H1 (cell line): ENCODE results near the gene APP. TPM values are rescaled to one million over a fixed set of nuclear protein-coding genes. Genes with fewer than 3 reads are reported as not detected.

Experiments used
- CTCF ChIA-PET: fragments of 300-600 bp; sonication (Branson Sonifier 250); formaldehyde crosslinking; loops from one replicate; lab custom pipeline; 2021; ENCODE audit not compliant: partially characterized antibody; lab: Charles Lee
- POLR2A ChIA-PET: fragments of 300-600 bp; sonication (Branson Sonifier 250); formaldehyde crosslinking; loops from one replicate; lab custom pipeline; 2021; ENCODE audit warnings: inconsistent platforms; ENCODE audit not compliant: partially characterized antibody; lab: Charles Lee
- DNase-seq, 2 experiments: peaks; one replicate each; pipeline versions ENCODE4 v3.0.0 to v3.0.0-alpha.2; 2010 to 2022; ENCODE audit warnings: low spot score in 2 of 2, low read depth in 1 of 2, mixed read lengths in 1 of 2
- FAIRE-seq: peaks from 2 replicates; lab custom pipeline; 2011; peaks lifted over from hg19 to GRCh38; lab: Jason Lieb, UNC
- H2AFZ ChIP-seq: 2 replicates; pipeline ENCODE4 v1.8.1; 2012; ENCODE audit warnings: low read length, inconsistent platforms
- H2AK5ac ChIP-seq: 2 replicates; pipeline ENCODE4 v1.6.1; 2013; ENCODE audit warnings: low read depth, low read length
- H2BK120ac ChIP-seq: replicated peaks from 2 replicates; pipeline ENCODE3; 2013; ENCODE audit warnings: low read depth, low read length, inconsistent platforms
- H2BK12ac ChIP-seq: 2 replicates; pipeline ENCODE4 v1.6.1; 2013; ENCODE audit warnings: low read depth, low read length
- H2BK15ac ChIP-seq: 2 replicates; pipeline ENCODE4 v1.6.1; 2013; ENCODE audit warnings: low read length
- H2BK20ac ChIP-seq: 2 replicates; pipeline ENCODE4 v1.6.1; 2013; ENCODE audit warnings: low read length
- H2BK5ac ChIP-seq: 2 replicates; pipeline ENCODE4 v1.6.1; 2013; ENCODE audit warnings: low read depth, low read length
- H3K14ac ChIP-seq: 2 replicates; pipeline ENCODE4 v1.6.1; 2013; ENCODE audit warnings: inconsistent platforms; ENCODE audit not compliant: insufficient read length
- H3K18ac ChIP-seq: 2 replicates; pipeline ENCODE4 v1.6.1; 2013; ENCODE audit warnings: low read length; ENCODE audit errors: extremely low read depth
- H3K23ac ChIP-seq: 2 replicates; pipeline ENCODE4 v1.6.1; 2013; ENCODE audit warnings: inconsistent platforms; ENCODE audit not compliant: insufficient read length
- H3K23me2 ChIP-seq: 2 replicates; pipeline ENCODE4 v1.6.1; 2013; ENCODE audit warnings: low read depth, low read length
- H3K27ac ChIP-seq: 2 replicates; pipeline ENCODE4 v1.6.1; 2011; ENCODE audit warnings: low read depth, low read length, inconsistent platforms
- H3K27me3 ChIP-seq, 4 experiments: replicated peaks in 1 of 4; 1 replicate in 1 of 4; 2 replicates in 3 of 4; pipeline versions ENCODE4 v1.6.1 to v1.8.1; 2011 to 2013; ENCODE audit warnings: low read length in 3 of 4, mild to moderate bottlenecking in 3 of 4, inconsistent platforms in 2 of 4, mixed read lengths in 2 of 4, moderate library complexity in 1 of 4; ENCODE audit not compliant: control insufficient read depth in 3 of 4, insufficient read depth in 3 of 4; ENCODE audit errors: extremely low read depth in 1 of 4
- H3K36me3 ChIP-seq, 4 experiments: 2 replicates each; pipeline versions ENCODE4 v1.6.1 to v1.8.1; 2011 to 2013; ENCODE audit warnings: mild to moderate bottlenecking in 4 of 4, low read length in 3 of 4, moderate library complexity in 2 of 4, control low read depth in 1 of 4, inconsistent platforms in 1 of 4; ENCODE audit not compliant: insufficient read depth in 4 of 4, control insufficient read depth in 2 of 4
- H3K4ac ChIP-seq: replicated peaks from 2 replicates; pipeline ENCODE3; 2013; ENCODE audit warnings: low read length, low read depth, mixed read lengths, inconsistent platforms; ENCODE audit not compliant: insufficient read length
- H3K4me1 ChIP-seq, 4 experiments: replicated peaks in 1 of 4; 1 replicate in 1 of 4; 2 replicates in 3 of 4; pipeline versions ENCODE4 v1.6.1 to v1.8.1; 2011 to 2013; ENCODE audit warnings: low read length in 3 of 4, inconsistent platforms in 2 of 4, mixed read lengths in 1 of 4; ENCODE audit not compliant: insufficient read depth in 4 of 4, control insufficient read depth in 3 of 4
- H3K4me2 ChIP-seq, 2 experiments: 2 replicates each; pipeline versions ENCODE4 v1.6.1 to v1.8.1; 2011 to 2013; ENCODE audit warnings: low read depth in 2 of 2, low read length in 2 of 2, control low read depth in 1 of 2, inconsistent platforms in 1 of 2, mild to moderate bottlenecking in 1 of 2; ENCODE audit not compliant: insufficient read depth in 1 of 2
- H3K4me3 ChIP-seq, 4 experiments: fragments of 200-600, 300-600 bp in 1 of 4; sonication (generic), shearing (Covaris generic), sonication (Bioruptor Twin) in 1 of 4; 2 replicates each; pipeline versions ENCODE4 v1.5.1 to v1.8.1; 2011 to 2016; ENCODE audit warnings: low read length in 4 of 4, low read depth in 3 of 4, control low read depth in 2 of 4, inconsistent platforms in 2 of 4, mild to moderate bottlenecking in 2 of 4, mixed read lengths in 1 of 4, moderate library complexity in 1 of 4; ENCODE audit not compliant: insufficient read depth in 2 of 4; ENCODE audit errors: extremely low read depth in 1 of 4
- H3K56ac ChIP-seq: replicated peaks from 2 replicates; pipeline ENCODE3; 2013; ENCODE audit warnings: low read depth, mild to moderate bottlenecking, mixed read lengths, low read length, inconsistent platforms; ENCODE audit not compliant: insufficient read length
- H3K79me1 ChIP-seq: 2 replicates; pipeline ENCODE4 v1.6.1; 2013; ENCODE audit warnings: low read depth, low read length, control low read depth
- H3K79me2 ChIP-seq, 2 experiments: 2 replicates each; pipeline versions ENCODE4 v1.6.1 to v1.8.1; 2012 to 2013; ENCODE audit warnings: low read length in 2 of 2, mild to moderate bottlenecking in 2 of 2, inconsistent platforms in 1 of 2; ENCODE audit not compliant: insufficient read depth in 2 of 2, control insufficient read depth in 1 of 2
- H3K9ac ChIP-seq, 4 experiments: replicated peaks in 1 of 4; 1 replicate in 1 of 4; 2 replicates in 3 of 4; pipeline versions ENCODE4 v1.6.1 to v1.8.1; 2011 to 2013; ENCODE audit warnings: low read depth in 3 of 4, low read length in 3 of 4, control low read depth in 2 of 4, mild to moderate bottlenecking in 2 of 4, moderate library complexity in 2 of 4, inconsistent platforms in 1 of 4; ENCODE audit errors: extremely low read depth in 1 of 4
- H3K9me3 ChIP-seq, 2 experiments: 2 replicates each; pipeline versions ENCODE4 v1.6.1 to v1.8.1; 2012 to 2013; ENCODE audit warnings: mild to moderate bottlenecking in 2 of 2, moderate library complexity in 2 of 2, control low read depth in 1 of 2, inconsistent platforms in 1 of 2, low read depth in 1 of 2, low read length in 1 of 2, mixed read lengths in 1 of 2; ENCODE audit not compliant: insufficient read depth in 2 of 2
- H4K20me1 ChIP-seq, 2 experiments: replicated peaks in 1 of 2; 2 replicates each; pipeline versions ENCODE3 to v1.8.1; 2011 to 2013; ENCODE audit warnings: inconsistent platforms in 2 of 2, low read length in 2 of 2, mild to moderate bottlenecking in 1 of 2; ENCODE audit not compliant: insufficient read depth in 2 of 2, control insufficient read depth in 1 of 2
- H4K5ac ChIP-seq: 2 replicates; pipeline ENCODE4 v1.6.1; 2013; ENCODE audit warnings: low read length, low read depth, mixed read lengths, inconsistent platforms; ENCODE audit not compliant: insufficient read length
- H4K8ac ChIP-seq: 2 replicates; pipeline ENCODE4 v1.8.0; 2013; ENCODE audit warnings: mild to moderate bottlenecking, moderate library complexity, low read length, inconsistent platforms; ENCODE audit not compliant: insufficient read depth; ENCODE audit errors: extremely low read depth
- H4K91ac ChIP-seq: replicated peaks from 2 replicates; pipeline ENCODE3; 2013; ENCODE audit warnings: low read length, mixed read lengths, inconsistent platforms; ENCODE audit not compliant: insufficient read length
- BACH1 ChIP-seq: IDR thresholded peaks from 2 replicates; pipeline ENCODE4 v1.6.1; 2012; ENCODE audit warnings: low read length, improper control_type of control experiment
- KDM1A ChIP-seq: fragments of 200-600, 300-600 bp; sonication (generic); IDR thresholded peaks from 2 replicates; pipeline ENCODE4 v1.7.1; 2016; ENCODE audit warnings: mild to moderate bottlenecking, low read length, borderline replicate concordance
- WGBS, 2 experiments: shearing (Covaris generic) in 1 of 2; methylation state at CpG; one replicate each; pipeline versions ENCODE4 v1.1.6 to v1.1.7; 2013 to 2015; ENCODE audit warnings: low lambda C conversion rate in 2 of 2, mixed read lengths in 2 of 2, inconsistent platforms in 1 of 2, low coverage in 1 of 2, missing lambda C conversion rate in 1 of 2; ENCODE audit not compliant: insufficient replicate concordance in 2 of 2, insufficient coverage in 1 of 2, insufficient read length in 1 of 2; ENCODE audit errors: extremely low coverage in 1 of 2, missing lambda C conversion rate in 1 of 2; 5-methylcytosine and 5-hydroxymethylcytosine counted together
- polyA plus RNA-seq, 7 experiments: library from polyadenylated mRNA; depleted of rRNA in 3 of 7; stranded (reverse) in 5 of 7; unstranded in 2 of 7; fragments of >200 nt in 5 of 7; fragments of 200-250 nt in 2 of 7; gene quantifications; 1 replicate in 5 of 7; 2 replicates in 1 of 7; 4 replicates in 1 of 7; pipeline versions ENCODE4 v1.2.1 to v1.2.3, GENCODE V29; 2011 to 2013; ENCODE audit warnings: missing spikeins in 2 of 7, mixed read lengths in 2 of 7
- total RNA-seq: library from RNA; stranded (reverse); fragmentation: NEBNext Ultra II Directional; extraction: Animal tissue kit (Norgen Biotek cat#: 25700); gene quantifications from 2 replicates; pipeline ENCODE4 v1.2.1, GENCODE V29; 2021
- TF ChIP-seq, protein P1 (sequence below), 3 experiments: IDR thresholded peaks; 1 replicate in 2 of 3; 2 replicates in 1 of 3; pipeline versions ENCODE4 v1.5.1 to v1.6.1; 2011; ENCODE audit warnings: low read length in 3 of 3, mild to moderate bottlenecking in 3 of 3, inconsistent platforms in 2 of 3, low read depth in 1 of 3, moderate library complexity in 1 of 3; ENCODE audit not compliant: insufficient read depth in 1 of 3; ENCODE audit errors: control extremely low read depth in 1 of 3

Gene APP
- total and polyA plus RNA-seq, 2 of the 8 experiments (the other 6 are each of a cell fraction or from before 2014, with no cell fraction given) = 375 to 551 TPM

GRCh38 chr21:25909341-25909740 lies 261.2 kb downstream of the APP start:
- H4K8ac ChIP-seq = no peak overlapping the region
- H3K23ac ChIP-seq = no peak overlapping the region
- H3K14ac ChIP-seq = no peak overlapping the region
- H3K79me1 ChIP-seq = peaks cover 4% of the 10 kb centered on the region; the same call in 1 of the 2 replicates
- no peak overlapping the region for H4K5ac ChIP-seq
- POLR2A ChIA-PET = no interaction called here
- H3K18ac ChIP-seq = no peak overlapping the region
- H2BK15ac ChIP-seq = no peak overlapping the region
- no peaks in the 10 kb centered on the region for H3K23me2 ChIP-seq
- no peak overlapping the region for H3K4ac ChIP-seq
- 90% methylated on average over 5 of the region's 5 CpGs; no CpG with 5 or more reads in 1 of the 2 experiments for WGBS, 2 experiments
- DNase-seq (no peak), FAIRE-seq (no peak)
- H3K4me2 ChIP-seq = no peak overlapping the region
- no peak overlapping the region for H2AFZ ChIP-seq
- H4K20me1 ChIP-seq = peaks cover 0 to 2% of the 10 kb centered on the region in 2 experiments
- no peak overlapping the region for H2BK12ac ChIP-seq
- TF ChIP-seq KDM1A (no peak), BACH1 (no peak)
- TF ChIP-seq, protein P1, sequence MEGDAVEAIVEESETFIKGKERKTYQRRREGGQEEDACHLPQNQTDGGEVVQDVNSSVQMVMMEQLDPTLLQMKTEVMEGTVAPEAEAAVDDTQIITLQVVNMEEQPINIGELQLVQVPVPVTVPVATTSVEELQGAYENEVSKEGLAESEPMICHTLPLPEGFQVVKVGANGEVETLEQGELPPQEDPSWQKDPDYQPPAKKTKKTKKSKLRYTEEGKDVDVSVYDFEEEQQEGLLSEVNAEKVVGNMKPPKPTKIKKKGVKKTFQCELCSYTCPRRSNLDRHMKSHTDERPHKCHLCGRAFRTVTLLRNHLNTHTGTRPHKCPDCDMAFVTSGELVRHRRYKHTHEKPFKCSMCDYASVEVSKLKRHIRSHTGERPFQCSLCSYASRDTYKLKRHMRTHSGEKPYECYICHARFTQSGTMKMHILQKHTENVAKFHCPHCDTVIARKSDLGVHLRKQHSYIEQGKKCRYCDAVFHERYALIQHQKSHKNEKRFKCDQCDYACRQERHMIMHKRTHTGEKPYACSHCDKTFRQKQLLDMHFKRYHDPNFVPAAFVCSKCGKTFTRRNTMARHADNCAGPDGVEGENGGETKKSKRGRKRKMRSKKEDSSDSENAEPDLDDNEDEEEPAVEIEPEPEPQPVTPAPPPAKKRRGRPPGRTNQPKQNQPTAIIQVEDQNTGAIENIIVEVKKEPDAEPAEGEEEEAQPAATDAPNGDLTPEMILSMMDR (IDR thresholded peaks at IDR 0.05; ENCODE audit: control extremely low read depth in 1 of 3, insufficient read depth in 1 of 3, low read depth in 1 of 3, low read length in 3 of 3) = no peak
- no peak overlapping the region for H2BK20ac ChIP-seq
- no peak overlapping the region for H2AK5ac ChIP-seq
- H3K4me3 ChIP-seq = no peak overlapping the region
- CTCF ChIA-PET = interaction anchor here (1.2 kb wide), 1 partner anchor 250 kb away, joined by 3 read pairs; no protein-coding TSS in a partner anchor
- peaks cover 0 to 23% (median 7%) of the 10 kb centered on the region in 4 experiments; a peak in 3 of 8 replicates for H3K36me3 ChIP-seq
- H2BK5ac ChIP-seq = no peak overlapping the region
- no peaks in the 10 kb centered on the region; a peak in 1 of 7 replicates for H3K27me3 ChIP-seq
- H3K9me3 ChIP-seq = no peaks in the 10 kb centered on the region
- H3K4me1 ChIP-seq = peaks cover 0 to 3% (median 0%) of the 10 kb centered on the region in 4 experiments; a peak in 2 of 7 replicates
- H3K9ac ChIP-seq = no peak overlapping the region
- H2BK120ac ChIP-seq = no peak overlapping the region
- no peak overlapping the region for H3K27ac ChIP-seq
- no peak overlapping the region for H3K56ac ChIP-seq
- no peak overlapping the region for H4K91ac ChIP-seq
- H3K79me2 ChIP-seq = peaks cover 0 to 9% of the 10 kb centered on the region in 2 experiments; a peak in 1 of 4 replicates
